NCI-H1105 (cell line): ENCODE measurements around the gene SIK2.
"Not testable (repeated sequence)": the region's sequence is repeated elsewhere in the genome, so short reads cannot be mapped to it uniquely, and the experiment has no call there.

Source experiments
- DNase-seq: peaks from one replicate; lab custom pipeline; 2025; lab: John Stamatoyannopoulos, UW

SIK2 gene

DNA sequence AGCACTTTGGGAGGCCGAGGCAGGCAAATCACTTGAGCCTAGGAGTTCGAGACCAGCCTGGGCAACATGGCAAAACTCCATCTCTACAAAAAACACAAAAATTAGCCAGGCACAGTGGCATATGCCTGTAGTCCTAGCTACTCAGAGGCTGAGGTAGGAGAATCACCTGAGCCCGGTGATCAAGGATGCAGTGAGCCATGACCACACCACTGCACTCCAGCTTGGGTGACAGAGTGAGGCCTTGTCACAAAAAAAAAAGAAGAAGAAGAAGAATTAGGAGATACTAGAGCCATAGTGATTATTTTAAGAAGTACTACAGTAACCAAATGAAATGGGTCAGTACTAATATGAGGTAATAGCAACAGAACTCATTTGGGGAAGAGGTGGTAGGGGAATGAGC lies 56.2 kb downstream of the SIK2 start:
- not testable (repeated sequence) for DNase-seq

DNA sequence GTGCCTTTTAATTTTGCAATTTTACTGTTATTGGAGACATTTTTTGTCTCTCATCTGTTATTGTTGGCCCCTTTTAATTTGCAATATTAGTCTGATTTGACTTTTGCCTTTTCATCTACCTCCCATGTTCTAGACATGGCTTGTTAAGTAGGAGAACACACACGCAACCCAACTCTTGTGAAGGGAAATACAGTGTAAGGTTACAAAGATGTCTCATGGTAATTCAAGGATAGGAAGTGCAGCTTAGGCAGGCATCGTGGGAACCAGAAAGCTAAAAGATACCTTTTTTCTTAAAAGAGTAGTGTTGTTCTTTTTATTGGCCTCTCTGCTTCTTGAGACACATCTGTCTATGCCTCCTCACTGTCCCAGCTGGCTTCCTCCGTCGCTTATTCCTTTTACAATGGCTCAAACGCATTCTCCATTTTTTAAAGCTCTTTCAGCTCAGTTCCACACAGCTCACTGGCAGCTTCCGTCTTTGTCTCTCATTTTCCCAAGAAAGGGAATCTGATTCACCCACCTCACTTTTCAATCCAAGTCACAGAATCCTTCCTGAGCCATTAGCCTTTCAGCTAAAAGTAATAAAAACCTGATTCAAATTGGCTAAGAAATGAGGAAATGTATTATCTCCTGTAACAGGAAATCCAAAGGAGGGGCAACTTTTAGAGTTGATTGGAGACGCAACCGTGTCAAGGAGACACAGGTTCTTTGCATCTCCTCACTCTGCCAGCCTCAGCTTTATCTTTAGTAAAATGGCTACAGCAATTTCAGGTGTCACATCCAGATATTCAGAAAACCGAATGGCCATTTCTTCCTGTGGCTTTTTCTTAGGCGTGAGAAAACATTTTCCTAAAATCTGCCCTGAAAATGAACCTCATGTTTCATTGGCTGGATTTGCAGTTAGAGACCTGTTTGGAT lies 57.2 kb downstream of the SIK2 start:
- DNase-seq, result no peak

GRCh38 chr11:111660822-111661221 lies 58.6 kb downstream of the SIK2 start:
- no peak for DNase-seq

GRCh38 chr11:111663820-111664219 lies 61.6 kb downstream of the SIK2 start:
- DNase-seq, result no peak

- DNase-seq, result no peak
Measured at GRCh38 chr11:111665777-111666176, 63.5 kb downstream of the SIK2 start.

DNA sequence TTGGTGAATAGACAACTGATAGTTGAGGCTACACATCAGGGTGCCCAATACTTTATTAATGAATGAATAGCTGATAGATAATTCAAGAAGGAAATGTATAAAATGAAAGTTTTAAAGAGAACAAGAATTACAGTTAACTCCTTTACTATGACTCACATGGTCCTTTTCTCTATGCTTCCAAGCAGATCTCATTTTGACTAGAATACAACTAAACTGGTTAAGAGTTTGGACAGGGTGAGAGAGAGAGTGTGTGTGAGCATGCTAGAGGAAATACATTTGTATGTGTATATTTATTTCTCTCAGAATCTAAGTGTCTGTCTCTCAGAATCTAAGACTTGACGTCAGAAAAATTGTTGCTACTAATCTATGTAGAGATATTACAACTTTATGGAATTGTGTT lies 66.7 kb downstream of the SIK2 start:
- DNase-seq, result no peak

- no peak for DNase-seq
Measured at GRCh38 chr11:111671383-111671782, 69.1 kb downstream of the SIK2 start.

- no peak for DNase-seq
Measured at GRCh38 chr11:111672949-111673348, 70.7 kb downstream of the SIK2 start.

- DNase-seq, result no peak
Measured at GRCh38 chr11:111674941-111675340, 72.7 kb downstream of the SIK2 start.

GRCh38 chr11:111675891-111676290 lies 73.6 kb downstream of the SIK2 start:
- no peak for DNase-seq

DNA sequence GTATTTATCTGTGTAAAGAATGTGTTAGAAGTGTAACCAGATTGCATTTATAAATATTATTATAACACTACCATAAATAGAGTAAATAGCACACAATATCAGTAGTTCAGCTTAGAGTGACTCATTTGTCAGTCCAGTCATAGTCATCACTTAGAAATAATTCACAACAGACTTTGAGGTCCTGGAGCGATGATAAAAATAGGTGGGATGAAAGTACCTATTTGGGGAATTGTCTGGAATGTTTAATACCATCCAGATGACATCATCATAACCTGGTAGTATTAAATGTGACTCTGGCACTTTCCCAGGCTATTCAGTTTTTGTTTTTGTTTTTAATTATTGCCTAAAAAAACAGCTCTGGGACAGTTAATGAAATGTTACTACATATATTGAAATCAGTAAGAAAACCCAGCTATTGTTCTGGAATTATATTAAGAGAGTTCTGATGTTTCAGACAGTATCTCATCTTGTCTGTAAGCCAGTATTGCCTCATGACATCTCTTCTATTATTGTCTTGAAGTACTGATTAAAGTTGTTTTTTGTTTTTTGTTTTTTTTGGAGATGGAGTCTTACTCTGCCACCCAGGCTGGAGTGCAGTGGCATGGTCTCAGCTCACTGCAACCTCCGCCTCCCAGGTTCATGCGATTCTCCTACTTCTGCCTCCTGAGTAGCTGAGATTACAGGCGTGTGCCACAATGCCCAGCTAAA lies 74.8 kb downstream of the SIK2 start:
- no peak for DNase-seq

DNA sequence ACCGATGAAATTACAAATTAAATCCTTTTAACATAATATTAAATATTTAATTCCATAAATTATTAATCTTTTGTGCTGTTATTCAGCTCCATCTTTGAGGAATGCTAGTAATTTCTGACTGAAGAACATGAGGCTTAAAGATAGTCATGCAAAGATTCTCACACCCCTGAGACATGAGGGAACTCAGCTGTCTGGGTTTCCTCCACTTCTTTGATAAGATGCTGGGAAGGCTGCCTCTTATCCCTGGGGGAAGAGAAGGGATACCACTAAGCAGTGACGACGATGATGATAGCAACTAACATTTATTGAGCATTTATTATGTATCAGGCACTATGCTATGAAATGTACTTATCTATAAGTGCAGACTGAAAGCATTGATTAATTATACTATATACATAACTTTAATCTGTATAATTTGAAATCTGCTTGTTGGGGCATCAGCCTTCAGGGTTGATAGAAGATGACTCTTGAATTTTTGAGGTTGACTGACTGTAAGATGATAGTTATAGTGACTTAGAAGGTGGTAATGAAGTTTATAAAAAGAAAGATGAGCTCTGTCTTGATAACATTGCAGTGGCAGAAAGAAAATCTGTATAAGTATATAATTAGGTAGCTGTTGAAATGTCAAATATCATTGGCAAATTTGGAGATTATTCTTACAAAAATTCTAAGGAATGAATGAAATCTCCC lies 78.4 kb downstream of the SIK2 start:
- DNase-seq, result no peak

GRCh38 chr11:111683806-111684205 lies 81.6 kb downstream of the SIK2 start:
- no peak for DNase-seq

GRCh38 chr11:111684251-111684650 lies 82.0 kb downstream of the SIK2 start:
- no peak for DNase-seq

GRCh38 chr11:111688013-111688412 lies 85.8 kb downstream of the SIK2 start:
- no peak for DNase-seq

- no peak for DNase-seq
Measured at GRCh38 chr11:111691176-111691575, 88.9 kb downstream of the SIK2 start.

DNA sequence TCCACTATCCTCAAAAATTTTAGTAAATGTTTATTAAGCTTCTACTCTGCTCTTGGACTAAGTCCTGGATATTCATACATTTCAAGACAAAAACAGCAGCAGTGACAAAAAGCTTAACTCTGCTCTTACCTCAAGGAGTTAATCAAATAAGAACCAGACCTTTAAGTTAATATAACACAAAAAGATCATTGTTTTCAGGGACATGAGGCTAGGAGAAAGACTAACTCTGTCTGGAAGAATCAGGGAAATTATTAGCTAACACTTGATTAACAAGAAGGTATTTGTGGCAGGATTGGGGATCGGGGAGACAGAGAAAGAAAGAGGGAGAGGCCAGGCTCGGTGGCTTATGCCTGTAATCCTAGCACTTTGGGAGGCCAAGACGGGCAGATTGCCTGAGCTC lies 89.5 kb downstream of the SIK2 start:
- no peak for DNase-seq

DNA sequence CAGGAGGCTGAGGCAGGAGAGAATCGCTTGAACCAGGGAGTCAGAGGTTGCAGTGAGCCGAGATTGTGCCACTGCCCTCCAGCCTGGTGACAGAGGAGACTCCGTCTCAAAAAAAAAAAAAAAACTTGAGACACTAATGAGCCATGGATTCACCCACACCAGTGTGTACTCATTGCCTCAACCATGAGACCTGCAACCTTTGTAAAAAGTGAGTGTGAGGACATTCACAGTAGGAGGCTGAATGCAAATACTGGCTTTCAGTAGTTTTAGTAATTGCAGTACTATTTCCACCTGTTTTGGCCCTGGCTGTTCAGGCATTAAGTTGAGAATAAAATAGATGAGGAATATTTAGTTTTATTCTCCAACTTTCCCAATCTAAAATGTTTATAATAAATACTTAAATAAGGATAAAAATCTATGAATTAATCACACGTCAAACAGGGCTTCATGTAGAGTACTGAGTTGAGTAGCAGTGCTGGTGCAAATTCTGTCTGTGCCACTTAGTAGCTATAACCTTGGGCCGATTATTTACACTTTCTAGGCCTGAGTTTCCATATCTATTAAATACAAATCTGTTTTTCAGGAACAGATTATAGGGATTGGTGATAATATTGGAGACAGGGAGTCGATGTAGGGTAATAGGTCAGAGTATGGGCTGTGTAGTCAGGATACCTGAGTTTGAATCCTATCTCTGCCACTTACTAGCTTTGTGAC lies 91.1 kb downstream of the SIK2 start:
- no peak for DNase-seq

DNA sequence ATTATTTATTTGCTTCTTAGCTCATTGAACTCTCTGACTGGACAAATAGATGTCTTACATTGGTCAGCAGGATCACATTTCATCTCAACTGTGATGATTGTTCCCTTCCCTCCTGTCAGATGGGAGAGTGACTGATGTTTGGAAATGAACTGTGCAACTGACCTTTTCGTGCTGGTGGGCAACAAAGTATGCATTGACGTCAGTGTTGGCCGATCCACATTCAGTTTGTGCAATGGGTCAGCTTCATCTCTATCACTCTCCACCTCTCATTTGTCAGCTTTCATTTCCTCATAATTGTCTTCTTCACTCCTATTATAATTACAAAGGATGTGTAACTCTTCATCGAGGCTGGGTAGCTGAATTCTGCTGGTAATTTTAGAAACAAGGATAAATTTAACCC lies 92.6 kb downstream of the SIK2 start:
- no peak for DNase-seq

- no peak for DNase-seq
Measured at GRCh38 chr11:111696556-111696955, 94.3 kb downstream of the SIK2 start.

- no peak for DNase-seq
Measured at GRCh38 chr11:111697933-111698371, 95.7 kb downstream of the SIK2 start.
